Caco-2 (cell line): Measurements from ENCODE around the gene SPINT1. TPM values are rescaled to one million over a fixed set of nuclear protein-coding genes. Genes with fewer than 3 reads are reported as not detected.

Experiments used
- BruUV-seq: library from RNA; stranded (reverse); fragments of 400-500 nt; replicated peaks from 2 replicates; lab custom pipeline; 2021; lab: Mats Ljungman, UMichigan
- CTCF ChIA-PET: fragments of 300-600 bp; sonication (Branson Sonifier 250); formaldehyde crosslinking; loops from one replicate; lab custom pipeline; 2022; ENCODE audit warnings: antibody characterized with exemption; lab: Charles Lee
- POLR2A ChIA-PET: fragments of 300-600 bp; sonication (Branson Sonifier 250); formaldehyde crosslinking; loops from one replicate; lab custom pipeline; 2022; ENCODE audit warnings: antibody characterized with exemption; lab: Charles Lee
- DNase-seq, 2 experiments: peaks; one replicate each; pipeline versions ENCODE4 v3.0.0 to v3.0.0-alpha.2; 2020 to 2022
- H3K27me3 ChIP-seq: replicated peaks from 2 replicates; pipeline ENCODE4 v1.6.0; 2011; ENCODE audit warnings: low read length; ENCODE audit not compliant: control insufficient read depth, insufficient read depth
- H3K36me3 ChIP-seq: 2 replicates; pipeline ENCODE4 v1.5.1; 2011; ENCODE audit warnings: low read length; ENCODE audit not compliant: control insufficient read depth, insufficient read depth
- H3K4me1 ChIP-seq: fragments of 250-450 bp; sonication (Bioruptor Pico); 2 replicates; pipeline ENCODE4 v1.5.1; 2020; ENCODE audit warnings: mild to moderate bottlenecking
- H3K4me3 ChIP-seq: 2 replicates; pipeline ENCODE4 v1.5.1; 2011; ENCODE audit warnings: low read depth, mild to moderate bottlenecking, control low read depth, low read length
- H3K9me3 ChIP-seq: fragments of 250-450 bp; sonication (Bioruptor Pico); 2 replicates; pipeline ENCODE4 v1.5.1; 2020; ENCODE audit warnings: mild to moderate bottlenecking, moderate library complexity
- H3K27ac Mint-ChIP-seq: one replicate; pipeline ENCODE4 v1.8.0; 2022; ENCODE audit warnings: mixed read lengths; ENCODE audit not compliant: unreplicated experiment
- H3K27me3 Mint-ChIP-seq: one replicate; pipeline ENCODE4 v1.8.0; 2022; ENCODE audit warnings: mixed read lengths; ENCODE audit not compliant: insufficient read depth, unreplicated experiment
- H3K36me3 Mint-ChIP-seq: one replicate; pipeline ENCODE4 v1.8.0; 2022; ENCODE audit warnings: mild to moderate bottlenecking, mixed read lengths; ENCODE audit not compliant: insufficient read depth, unreplicated experiment
- H3K4me1 Mint-ChIP-seq: one replicate; pipeline ENCODE4 v1.8.0; 2022; ENCODE audit warnings: low read depth, mixed read lengths; ENCODE audit not compliant: unreplicated experiment
- H3K4me3 Mint-ChIP-seq: one replicate; pipeline ENCODE4 v1.8.0; 2022; ENCODE audit warnings: mild to moderate bottlenecking, moderate library complexity, mixed read lengths; ENCODE audit not compliant: unreplicated experiment
- H3K9me3 Mint-ChIP-seq: one replicate; pipeline ENCODE4 v1.8.0; 2022; ENCODE audit warnings: mixed read lengths; ENCODE audit not compliant: unreplicated experiment
- CTCF ChIP-seq, 2 experiments: fragments of 200-600 bp in 1 of 2; IDR thresholded peaks; 1 replicate in 1 of 2; 2 replicates in 1 of 2; pipeline versions ENCODE4 v1.5.1 to v1.8.0; 2011 to 2022; ENCODE audit warnings: antibody characterized with exemption in 1 of 2, control low read depth in 1 of 2, inconsistent platforms in 1 of 2, low read depth in 1 of 2, low read length in 1 of 2, mild to moderate bottlenecking in 1 of 2, moderate library complexity in 1 of 2; ENCODE audit not compliant: insufficient read depth in 1 of 2, severe bottlenecking in 1 of 2, unreplicated experiment in 1 of 2
- intact Hi-C: fragments of 100-400 bp; cut with micrococcal nuclease; formaldehyde crosslinking; loops from one replicate; pipeline ENCODE4 v1.10.0; 2022; ENCODE audit not compliant: unreplicated experiment
- total RNA-seq: library from RNA; stranded (reverse); gene quantifications from 2 replicates; pipeline ENCODE4 v1.2.3, GENCODE V29; 2022

The SPINT1 gene
- total RNA-seq, 1 experiment from 2014 or later: 305 TPM

- intact Hi-C loops: no loop called here
- H3K27me3 ChIP-seq: no peaks in the 10 kb centered on the region
- no peak overlapping the region for H3K4me3 Mint-ChIP-seq
- no peaks in the 10 kb centered on the region for H3K27me3 Mint-ChIP-seq
- H3K27ac Mint-ChIP-seq: no peak overlapping the region
- no peaks in the 10 kb centered on the region for H3K9me3 ChIP-seq
- ChIA-PET POLR2A (no interaction called here), CTCF (no interaction called here)
- peaks cover 47% of the 10 kb centered on the region for H3K4me1 Mint-ChIP-seq
- no peak for DNase-seq
- H3K36me3 ChIP-seq: peaks cover 10% of the 10 kb centered on the region
- peaks cover 93% of the 10 kb centered on the region for H3K36me3 Mint-ChIP-seq
- H3K9me3 Mint-ChIP-seq: no peaks in the 10 kb centered on the region
- BruUV-seq: no TSS peak
- peaks cover 22% of the 10 kb centered on the region for H3K4me1 ChIP-seq
- TF ChIP-seq CTCF (IDR thresholded peaks at IDR 0.05; ENCODE audit: insufficient read depth in 1 of 2, low read depth in 1 of 2, low read length in 1 of 2, severe bottlenecking in 1 of 2, unreplicated experiment in 1 of 2): no peak
- H3K4me3 ChIP-seq: no peak overlapping the region
Observed at GRCh38 chr15:40853241-40853890, 9.5 kb downstream of the SPINT1 start.

GRCh38 chr15:40854161-40854560 lies 10.3 kb downstream of the SPINT1 start:
- no peak overlapping the region for H3K4me3 ChIP-seq
- ChIA-PET POLR2A (no interaction called here), CTCF (no interaction called here)
- Mint-ChIP-seq H3K9me3 (no peaks in the 10 kb centered on the region), H3K4me3 (no peak overlapping the region), H3K36me3 (peaks cover 93% of the 10 kb centered on the region), H3K4me1 (peaks cover 52% of the 10 kb centered on the region), H3K27me3 (no peaks in the 10 kb centered on the region), H3K27ac (no peak overlapping the region)
- no peak for DNase-seq
- no TSS peak for BruUV-seq
- no peak for TF ChIP-seq CTCF (IDR thresholded peaks at IDR 0.05; ENCODE audit: insufficient read depth in 1 of 2, low read depth in 1 of 2, low read length in 1 of 2, severe bottlenecking in 1 of 2, unreplicated experiment in 1 of 2)
- H3K27me3 ChIP-seq: no peaks in the 10 kb centered on the region
- H3K9me3 ChIP-seq: no peaks in the 10 kb centered on the region
- H3K4me1 ChIP-seq: peaks cover 22% of the 10 kb centered on the region
- intact Hi-C loops: no loop called here
- H3K36me3 ChIP-seq: peaks cover 11% of the 10 kb centered on the region

- intact Hi-C loops: no loop called here
- H3K27me3 ChIP-seq: no peaks in the 10 kb centered on the region
- no peak overlapping the region for H3K4me3 ChIP-seq
- no peak for DNase-seq
- Mint-ChIP-seq H3K27me3 (no peaks in the 10 kb centered on the region), H3K4me1 (peaks cover 53% of the 10 kb centered on the region), H3K4me3 (no peak overlapping the region), H3K9me3 (no peaks in the 10 kb centered on the region), H3K27ac (peak overlapping the region; percentile 86), H3K36me3 (peaks cover 92% of the 10 kb centered on the region)
- peaks cover 10% of the 10 kb centered on the region for H3K36me3 ChIP-seq
- H3K4me1 ChIP-seq: peaks cover 28% of the 10 kb centered on the region
- no TSS peak for BruUV-seq
- CTCF ChIA-PET: interaction anchor here (1.1 kb wide), 1 partner anchor 36 kb away, joined by 3 read pairs; no protein-coding TSS in a partner anchor
- TF ChIP-seq CTCF (IDR thresholded peaks at IDR 0.05; ENCODE audit: insufficient read depth in 1 of 2, low read depth in 1 of 2, low read length in 1 of 2, severe bottlenecking in 1 of 2, unreplicated experiment in 1 of 2): no peak
- no peaks in the 10 kb centered on the region for H3K9me3 ChIP-seq
- POLR2A ChIA-PET: no interaction called here
Observed at GRCh38 chr15:40855706-40856234, 11.9 kb downstream of the SPINT1 start.
